Neural cell (in vitro differentiated cells): Measurements from ENCODE around the gene FGD4. TPM values are rescaled to one million over a fixed set of nuclear protein-coding genes. Genes with fewer than 3 reads are reported as not detected.

Experiments used
- H2AFZ ChIP-seq: fragments of 200-600, 300-800 bp; sonication (generic), shearing (Covaris generic); 2 replicates; pipeline ENCODE4 v1.6.0; 2014; ENCODE audit warnings: low read depth, mild to moderate bottlenecking, antibody characterized with exemption, low read length, moderate library complexity
- H3F3A ChIP-seq: fragments of 200-600 bp; shearing (Covaris generic); 2 replicates; pipeline ENCODE4 v1.6.1; 2016; ENCODE audit warnings: mild to moderate bottlenecking, moderate library complexity, mixed read lengths, antibody characterized with exemption, low read length; ENCODE audit not compliant: insufficient read depth, poor library complexity, severe bottlenecking
- H3K27ac ChIP-seq: fragments of 200-600, 300-800 bp; sonication (generic), shearing (Covaris generic); 2 replicates; pipeline ENCODE4 v1.5.1; 2014; ENCODE audit warnings: mild to moderate bottlenecking, low read length, moderate library complexity
- H3K27me3 ChIP-seq: fragments of 300-800, 200-600 bp; sonication (generic), shearing (Covaris generic); 2 replicates; pipeline ENCODE4 v1.6.0; 2014; ENCODE audit warnings: mild to moderate bottlenecking, low read depth, low read length, moderate library complexity; ENCODE audit not compliant: insufficient read depth
- H3K36me3 ChIP-seq: fragments of 300-800, 200-600 bp; sonication (generic), shearing (Covaris generic); 2 replicates; pipeline ENCODE4 v1.5.1; 2014; ENCODE audit warnings: mild to moderate bottlenecking, antibody characterized with exemption, low read length, moderate library complexity; ENCODE audit not compliant: insufficient read depth
- H3K4me2 ChIP-seq: fragments of 300-800, 200-600 bp; sonication (generic), shearing (Covaris generic); 2 replicates; pipeline ENCODE4 v1.6.0; 2014; ENCODE audit warnings: mild to moderate bottlenecking, low read length
- H3K4me3 ChIP-seq: fragments of 300-800, 200-600 bp; sonication (generic), shearing (Covaris generic); 2 replicates; pipeline ENCODE4 v1.5.1; 2014; ENCODE audit warnings: mild to moderate bottlenecking, low read length, moderate library complexity
- H3K79me2 ChIP-seq: fragments of 200-600 bp; shearing (Covaris generic); replicated peaks from 2 replicates; pipeline ENCODE4 v1.6.0; 2014; ENCODE audit warnings: mild to moderate bottlenecking, low read length, moderate library complexity; ENCODE audit not compliant: insufficient read depth
- H3K9ac ChIP-seq: fragments of 300-800, 200-600 bp; sonication (generic), shearing (Covaris generic); 2 replicates; pipeline ENCODE4 v1.6.1; 2016; ENCODE audit warnings: mild to moderate bottlenecking, low read length, mixed read lengths
- H3K9me2 ChIP-seq: fragments of 200-600 bp; shearing (Covaris generic); 2 replicates; pipeline ENCODE4 v1.6.1; 2016; ENCODE audit warnings: mild to moderate bottlenecking, low read length, mixed read lengths; ENCODE audit not compliant: insufficient read depth
- H3K9me3 ChIP-seq: fragments of 200-600, 300-800 bp; sonication (generic), shearing (Covaris generic); 2 replicates; pipeline ENCODE4 v1.6.1; 2016; ENCODE audit warnings: mild to moderate bottlenecking, mixed run types, low read length, moderate library complexity, mixed read lengths
- H4K20me1 ChIP-seq: fragments of 200-600 bp; shearing (Covaris generic); 2 replicates; pipeline ENCODE4 v1.6.1; 2016; ENCODE audit warnings: mild to moderate bottlenecking, mixed run types; ENCODE audit not compliant: insufficient read depth
- EP300 ChIP-seq: fragments of 450-650 bp; conservative IDR thresholded peaks from 2 replicates; pipeline ENCODE4 v1.6.1; 2014; ENCODE audit warnings: antibody characterized with exemption, mild to moderate bottlenecking, moderate library complexity; ENCODE audit not compliant: poor library complexity, severe bottlenecking
- EZH2 ChIP-seq: fragments of 200-600, 300-800 bp; shearing (Covaris generic), sonication (generic); IDR thresholded peaks from 2 replicates; pipeline ENCODE4 v1.6.1; 2014; ENCODE audit warnings: antibody characterized with exemption, low read length, borderline replicate concordance, mild to moderate bottlenecking; ENCODE audit not compliant: insufficient read depth, poor library complexity, severe bottlenecking
- MXI1 ChIP-seq: fragments of 450-650 bp; conservative IDR thresholded peaks from 2 replicates; pipeline ENCODE4 v1.6.1; 2014; ENCODE audit warnings: antibody characterized with exemption, mild to moderate bottlenecking; ENCODE audit not compliant: poor library complexity, severe bottlenecking
- POLR2AphosphoS5 ChIP-seq: IDR thresholded peaks from 2 replicates; pipeline ENCODE4 v1.6.1; 2012
- RAD21 ChIP-seq: fragments of 450-650 bp; conservative IDR thresholded peaks from 2 replicates; pipeline ENCODE4 v1.6.1; 2014; ENCODE audit warnings: antibody characterized with exemption, mild to moderate bottlenecking, moderate library complexity
- SMC3 ChIP-seq: fragments of 450-650 bp; conservative IDR thresholded peaks from 2 replicates; pipeline ENCODE4 v1.6.1; 2014; ENCODE audit warnings: antibody characterized with exemption, mild to moderate bottlenecking, moderate library complexity; ENCODE audit not compliant: poor library complexity
- TAF1 ChIP-seq: IDR thresholded peaks from 2 replicates; pipeline ENCODE4 v1.6.1; 2012; ENCODE audit warnings: low read depth
- polyA plus RNA-seq: library from polyadenylated mRNA; depleted of rRNA; stranded (reverse); fragments of >200 nt; gene quantifications from 2 replicates; pipeline ENCODE4 v1.2.3, GENCODE V29; 2014
- TF ChIP-seq, protein P1 (sequence below): fragments of 450-650 bp; IDR thresholded peaks from 2 replicates; pipeline ENCODE4 v1.5.1; 2014; ENCODE audit warnings: antibody characterized with exemption, mild to moderate bottlenecking, moderate library complexity; ENCODE audit not compliant: poor library complexity, severe bottlenecking
- TF ChIP-seq, protein P2 (sequence below): IDR thresholded peaks from 2 replicates; pipeline ENCODE4 v1.6.1; 2012; ENCODE audit warnings: borderline replicate concordance

The FGD4 gene
- polyA plus RNA-seq, 1 donor from 2014 or later, result 24.4 TPM

DNA sequence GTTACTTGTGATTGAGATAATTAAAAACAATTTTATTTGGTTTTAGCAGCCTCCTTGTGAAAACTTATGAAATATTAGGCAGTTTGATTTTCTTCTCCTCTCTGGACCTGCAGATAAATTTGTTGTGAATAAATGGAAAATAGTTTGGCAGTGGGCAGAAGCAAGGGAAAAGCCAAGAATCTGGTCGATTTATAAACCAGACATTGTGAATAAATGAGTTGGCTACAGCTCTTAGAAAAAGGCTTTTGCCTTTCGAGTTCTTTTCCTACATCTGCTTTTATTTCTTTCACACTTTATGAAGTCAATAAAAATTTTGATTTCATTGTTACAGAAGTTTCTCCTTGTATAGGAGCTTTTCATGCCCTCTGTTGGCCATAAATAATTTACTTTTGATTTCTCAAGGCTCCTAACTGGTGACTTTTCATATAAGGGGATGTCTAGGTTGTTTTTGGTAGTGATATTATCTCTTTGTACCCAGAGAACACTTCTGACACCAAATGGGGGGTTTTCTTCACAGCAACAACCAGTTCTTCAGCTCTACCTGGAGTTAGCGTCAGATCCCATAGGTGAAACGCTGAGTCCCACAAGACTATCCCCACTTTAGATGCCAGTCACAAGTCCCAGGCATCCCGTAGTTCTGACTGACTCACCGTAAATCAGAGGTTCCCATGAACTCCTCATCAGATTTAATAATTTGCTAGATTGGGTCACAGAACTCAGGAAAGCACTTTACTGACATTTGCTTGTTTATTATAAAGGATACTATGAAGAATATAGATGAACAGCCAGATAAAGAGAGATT, 143.3 kb downstream of the FGD4 start:
- no peaks in the 10 kb centered on the region for H3K36me3 ChIP-seq
- H3K79me2 ChIP-seq, result peaks cover 82% of the 10 kb centered on the region
- H3K27ac ChIP-seq, result no peak overlapping the region
- no peak overlapping the region for H3K4me2 ChIP-seq
- no peak overlapping the region for H3K9ac ChIP-seq
- H3F3A ChIP-seq, result no peaks in the 10 kb centered on the region
- H2AFZ ChIP-seq, result no peak overlapping the region
- no peaks in the 10 kb centered on the region for H3K27me3 ChIP-seq
- H3K9me3 ChIP-seq, result no peaks in the 10 kb centered on the region
- TF ChIP-seq RAD21 (no peak), TAF1 (no peak), MXI1 (no peak)
- TF ChIP-seq, protein P1, sequence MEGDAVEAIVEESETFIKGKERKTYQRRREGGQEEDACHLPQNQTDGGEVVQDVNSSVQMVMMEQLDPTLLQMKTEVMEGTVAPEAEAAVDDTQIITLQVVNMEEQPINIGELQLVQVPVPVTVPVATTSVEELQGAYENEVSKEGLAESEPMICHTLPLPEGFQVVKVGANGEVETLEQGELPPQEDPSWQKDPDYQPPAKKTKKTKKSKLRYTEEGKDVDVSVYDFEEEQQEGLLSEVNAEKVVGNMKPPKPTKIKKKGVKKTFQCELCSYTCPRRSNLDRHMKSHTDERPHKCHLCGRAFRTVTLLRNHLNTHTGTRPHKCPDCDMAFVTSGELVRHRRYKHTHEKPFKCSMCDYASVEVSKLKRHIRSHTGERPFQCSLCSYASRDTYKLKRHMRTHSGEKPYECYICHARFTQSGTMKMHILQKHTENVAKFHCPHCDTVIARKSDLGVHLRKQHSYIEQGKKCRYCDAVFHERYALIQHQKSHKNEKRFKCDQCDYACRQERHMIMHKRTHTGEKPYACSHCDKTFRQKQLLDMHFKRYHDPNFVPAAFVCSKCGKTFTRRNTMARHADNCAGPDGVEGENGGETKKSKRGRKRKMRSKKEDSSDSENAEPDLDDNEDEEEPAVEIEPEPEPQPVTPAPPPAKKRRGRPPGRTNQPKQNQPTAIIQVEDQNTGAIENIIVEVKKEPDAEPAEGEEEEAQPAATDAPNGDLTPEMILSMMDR, result no peak
- no peaks in the 10 kb centered on the region for H3K9me2 ChIP-seq
- H4K20me1 ChIP-seq, result no peaks in the 10 kb centered on the region
- H3K4me3 ChIP-seq, result no peak overlapping the region

DNA sequence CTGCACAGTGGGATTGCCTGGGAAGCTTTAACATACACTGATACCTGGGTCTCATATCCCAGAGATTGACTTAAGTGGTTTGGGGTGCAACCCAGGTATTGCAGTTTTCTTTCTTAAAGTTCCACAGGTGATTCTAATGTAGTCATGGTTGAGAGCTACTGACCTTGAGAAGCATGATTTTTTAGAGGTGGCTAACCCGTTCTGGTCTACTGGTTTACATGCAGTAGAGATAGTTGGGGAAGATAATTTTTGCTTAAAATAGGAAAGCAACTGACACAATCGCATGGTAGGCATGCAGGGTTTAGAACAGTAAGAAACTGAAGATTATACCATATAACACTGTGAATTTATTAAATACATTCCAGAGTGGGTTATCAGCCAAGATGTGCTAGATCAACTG, 145.5 kb downstream of the FGD4 start:
- Histone ChIP-seq H2AFZ (no peak overlapping the region), H3K9me2 (no peaks in the 10 kb centered on the region), H3F3A (no peaks in the 10 kb centered on the region), H3K36me3 (no peaks in the 10 kb centered on the region), H3K9me3 (no peaks in the 10 kb centered on the region), H3K9ac (no peak overlapping the region), H3K4me2 (no peak overlapping the region), H3K27ac (no peak overlapping the region), H3K27me3 (no peaks in the 10 kb centered on the region), H3K4me3 (no peak overlapping the region), H3K79me2 (peaks cover 76% of the 10 kb centered on the region), H4K20me1 (no peaks in the 10 kb centered on the region)
- TF ChIP-seq EZH2 (no peak), POLR2AphosphoS5 (no peak), MXI1 (no peak), EP300 (no peak), TAF1 (no peak), RAD21 (no peak), SMC3 (no peak)
- TF ChIP-seq, protein P2, sequence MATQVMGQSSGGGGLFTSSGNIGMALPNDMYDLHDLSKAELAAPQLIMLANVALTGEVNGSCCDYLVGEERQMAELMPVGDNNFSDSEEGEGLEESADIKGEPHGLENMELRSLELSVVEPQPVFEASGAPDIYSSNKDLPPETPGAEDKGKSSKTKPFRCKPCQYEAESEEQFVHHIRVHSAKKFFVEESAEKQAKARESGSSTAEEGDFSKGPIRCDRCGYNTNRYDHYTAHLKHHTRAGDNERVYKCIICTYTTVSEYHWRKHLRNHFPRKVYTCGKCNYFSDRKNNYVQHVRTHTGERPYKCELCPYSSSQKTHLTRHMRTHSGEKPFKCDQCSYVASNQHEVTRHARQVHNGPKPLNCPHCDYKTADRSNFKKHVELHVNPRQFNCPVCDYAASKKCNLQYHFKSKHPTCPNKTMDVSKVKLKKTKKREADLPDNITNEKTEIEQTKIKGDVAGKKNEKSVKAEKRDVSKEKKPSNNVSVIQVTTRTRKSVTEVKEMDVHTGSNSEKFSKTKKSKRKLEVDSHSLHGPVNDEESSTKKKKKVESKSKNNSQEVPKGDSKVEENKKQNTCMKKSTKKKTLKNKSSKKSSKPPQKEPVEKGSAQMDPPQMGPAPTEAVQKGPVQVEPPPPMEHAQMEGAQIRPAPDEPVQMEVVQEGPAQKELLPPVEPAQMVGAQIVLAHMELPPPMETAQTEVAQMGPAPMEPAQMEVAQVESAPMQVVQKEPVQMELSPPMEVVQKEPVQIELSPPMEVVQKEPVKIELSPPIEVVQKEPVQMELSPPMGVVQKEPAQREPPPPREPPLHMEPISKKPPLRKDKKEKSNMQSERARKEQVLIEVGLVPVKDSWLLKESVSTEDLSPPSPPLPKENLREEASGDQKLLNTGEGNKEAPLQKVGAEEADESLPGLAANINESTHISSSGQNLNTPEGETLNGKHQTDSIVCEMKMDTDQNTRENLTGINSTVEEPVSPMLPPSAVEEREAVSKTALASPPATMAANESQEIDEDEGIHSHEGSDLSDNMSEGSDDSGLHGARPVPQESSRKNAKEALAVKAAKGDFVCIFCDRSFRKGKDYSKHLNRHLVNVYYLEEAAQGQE, result no peak
